Erythroblast (primary cell): ENCODE data around the gene HDAC11.

Source experiments
- GATA1 ChIP-seq: IDR thresholded peaks from 2 replicates; pipeline ENCODE4 v1.6.1; 2011; ENCODE audit warnings: low read depth, mild to moderate bottlenecking, control low read depth, low read length, moderate library complexity
- POLR2A ChIP-seq: IDR thresholded peaks from 2 replicates; pipeline ENCODE4 v1.6.1; 2011; ENCODE audit warnings: mild to moderate bottlenecking, low read length

DNA sequence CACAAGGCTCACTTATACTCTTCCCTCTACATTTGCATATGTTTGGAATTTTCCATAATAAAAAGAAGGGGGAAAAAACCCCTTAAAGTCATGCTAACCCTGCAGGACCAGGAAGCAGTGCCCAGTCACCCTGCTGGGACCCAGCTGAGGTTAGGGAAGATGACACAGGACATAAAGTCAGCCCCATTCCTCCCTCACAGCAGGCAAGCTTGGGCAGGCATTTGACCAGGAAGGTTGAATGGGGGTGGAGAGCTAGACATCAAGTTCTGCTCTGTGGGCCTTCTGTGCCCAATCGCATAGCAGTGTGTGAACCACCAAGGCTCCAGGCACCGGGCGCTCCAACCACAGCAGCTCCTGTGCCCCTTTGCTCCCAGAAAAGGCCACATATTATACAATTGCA is 7.1 kb upstream of the HDAC11 start:
- no peak for TF ChIP-seq POLR2A
- no peak for TF ChIP-seq GATA1
